Endothelial cell of umbilical vein (primary cell): ENCODE results near the gene TAS1R1. TPM values are rescaled to one million over a fixed set of nuclear protein-coding genes. Genes with fewer than 3 reads are reported as not detected.

Experiments used
- BruUV-seq: library from RNA; stranded (reverse); fragments of 400-500 nt; replicated peaks from 2 replicates; lab custom pipeline; 2021; lab: Mats Ljungman, UMichigan
- CTCF ChIA-PET: fragments of 300-600, 350-600 bp; sonication (Branson Sonifier 250); formaldehyde crosslinking; loops from one replicate; lab custom pipeline; 2021; ENCODE audit warnings: antibody characterized with exemption, inconsistent platforms; lab: Charles Lee
- POLR2A ChIA-PET: fragments of 300-600, 350-600 bp; sonication (Branson Sonifier 250); formaldehyde crosslinking; loops from one replicate; lab custom pipeline; 2021; ENCODE audit warnings: antibody characterized with exemption, inconsistent platforms; lab: Charles Lee
- DNase-seq: peaks from one replicate; pipeline ENCODE4 v3.0.0-alpha.2; 2011; ENCODE audit warnings: low read depth, low spot score
- FAIRE-seq: peaks from 2 replicates; lab custom pipeline; 2011; peaks lifted over from hg19 to GRCh38; lab: Jason Lieb, UNC
- H2AFZ ChIP-seq: 2 replicates; pipeline ENCODE4 v1.6.0; 2012; ENCODE audit warnings: low read depth, low read length, control low read depth, inconsistent platforms
- H3K27ac ChIP-seq: 2 replicates; pipeline ENCODE4 v1.5.1; 2011; ENCODE audit warnings: low read depth, mild to moderate bottlenecking, control low read depth, low read length, moderate library complexity; ENCODE audit not compliant: insufficient read depth
- H3K27me3 ChIP-seq, 2 experiments: 2 replicates each; pipeline versions ENCODE4 v1.6.0 to v1.6.1; 2011; ENCODE audit warnings: low read length in 2 of 2, mixed read lengths in 1 of 2; ENCODE audit not compliant: control insufficient read depth in 2 of 2, insufficient read depth in 2 of 2
- H3K36me3 ChIP-seq, 2 experiments: 2 replicates in 1 of 2; 3 replicates in 1 of 2; pipeline ENCODE4 v1.5.1; 2011; ENCODE audit warnings: low read length in 2 of 2, mild to moderate bottlenecking in 1 of 2, moderate library complexity in 1 of 2; ENCODE audit not compliant: control insufficient read depth in 2 of 2, insufficient read depth in 2 of 2; ENCODE audit errors: extremely low read depth in 1 of 2
- H3K4me1 ChIP-seq: 3 replicates; pipeline ENCODE4 v1.5.1; 2011; ENCODE audit warnings: mild to moderate bottlenecking, low read length; ENCODE audit not compliant: control insufficient read depth, insufficient read depth; ENCODE audit errors: extremely low read depth
- H3K4me2 ChIP-seq: 2 replicates; pipeline ENCODE4 v1.6.1; 2011; ENCODE audit warnings: low read length, control low read depth, mixed read lengths; ENCODE audit not compliant: insufficient read depth
- H3K4me3 ChIP-seq, 3 experiments: fragments of 200-600 bp in 1 of 3; sonication (generic), shearing (Covaris generic) in 1 of 3; replicated peaks in 1 of 3; 2 replicates each; pipeline ENCODE4 v1.5.1; 2011 to 2016; ENCODE audit warnings: control low read depth in 3 of 3, low read length in 3 of 3, mild to moderate bottlenecking in 2 of 3, inconsistent platforms in 1 of 3, low read depth in 1 of 3, moderate library complexity in 1 of 3; ENCODE audit not compliant: insufficient read depth in 1 of 3
- H3K79me2 ChIP-seq: 2 replicates; pipeline ENCODE4 v1.6.0; 2012; ENCODE audit warnings: low read length, inconsistent platforms; ENCODE audit not compliant: control insufficient read depth, insufficient read depth
- H3K9ac ChIP-seq: replicated peaks from 2 replicates; pipeline ENCODE3; 2011; ENCODE audit warnings: low read length, control low read depth; ENCODE audit not compliant: insufficient read depth; ENCODE audit errors: extremely low read depth
- H3K9me1 ChIP-seq: replicated peaks from 3 replicates; pipeline ENCODE4 v1.6.0; 2011; ENCODE audit warnings: mild to moderate bottlenecking, low read length; ENCODE audit not compliant: control insufficient read depth, insufficient read depth; ENCODE audit errors: extremely low read depth
- H3K9me3 ChIP-seq: replicated peaks from 2 replicates; pipeline ENCODE4 v1.5.1; 2012; ENCODE audit warnings: low read length, inconsistent platforms; ENCODE audit not compliant: control insufficient read depth, insufficient read depth
- H4K20me1 ChIP-seq: replicated peaks from 2 replicates; pipeline ENCODE3; 2011; ENCODE audit warnings: mild to moderate bottlenecking, low read length; ENCODE audit not compliant: control insufficient read depth, insufficient read depth; ENCODE audit errors: extremely low read depth
- EZH2 ChIP-seq: IDR thresholded peaks from 2 replicates; pipeline ENCODE4 v1.6.1; 2012; ENCODE audit warnings: borderline replicate concordance, low read depth, mild to moderate bottlenecking, moderate library complexity, low read length, inconsistent platforms; ENCODE audit not compliant: severe bottlenecking
- FOS ChIP-seq: IDR thresholded peaks from 2 replicates; pipeline ENCODE4 v1.6.1; 2011; ENCODE audit warnings: mild to moderate bottlenecking, low read length, moderate library complexity, borderline replicate concordance; ENCODE audit not compliant: insufficient read depth
- GATA2 ChIP-seq: IDR thresholded peaks from 2 replicates; pipeline ENCODE4 v1.7.0; 2011; ENCODE audit warnings: low read depth, mild to moderate bottlenecking, moderate library complexity, mixed read lengths, low read length; ENCODE audit not compliant: insufficient read length, insufficient read depth
- JUN ChIP-seq: IDR thresholded peaks from 2 replicates; pipeline ENCODE4 v1.6.1; 2011; ENCODE audit warnings: borderline replicate concordance, low read depth; ENCODE audit not compliant: insufficient read length, insufficient read depth
- MYC ChIP-seq: IDR thresholded peaks from one replicate; pipeline ENCODE4 v1.6.1; 2011; ENCODE audit warnings: mild to moderate bottlenecking, low read depth, low read length
- POLR2A ChIP-seq: IDR thresholded peaks from 2 replicates; pipeline ENCODE4 v1.6.1; 2012; ENCODE audit warnings: low read depth, mild to moderate bottlenecking, control low read depth, low read length
- POLR2AphosphoS5 ChIP-seq: IDR thresholded peaks from 2 replicates; pipeline ENCODE4 v1.6.1; 2012; ENCODE audit warnings: low read depth, mild to moderate bottlenecking, control low read depth, low read length, moderate library complexity; ENCODE audit not compliant: insufficient read depth
- dilution Hi-C: fragments of 300-500 bp; cut with MboI; formaldehyde crosslinking; loops from one replicate; pipeline ENCODE4 v1.15.0; 2019; ENCODE audit warnings: low sequenced_read_pairs; ENCODE audit not compliant: extremely low pct_ligation_motif_present
- intact Hi-C: fragments of 100-400 bp; cut with micrococcal nuclease; formaldehyde crosslinking; loops from one replicate; pipeline ENCODE4 v1.10.0; 2022
- polyA plus RNA-seq, 4 experiments: library from polyadenylated mRNA; depleted of rRNA in 3 of 4; stranded (reverse) in 3 of 4; unstranded in 1 of 4; fragments of >200 nt; gene quantifications; 2 replicates each; pipeline versions ENCODE4 v1.2.1 to v1.2.3, GENCODE V29; 2011 to 2012; ENCODE audit warnings: missing spikeins in 1 of 4
- total RNA-seq: library from RNA; stranded (reverse); gene quantifications from 2 replicates; pipeline ENCODE4 v1.2.3, GENCODE V29; 2021
- TF ChIP-seq, protein P1 (sequence below): IDR thresholded peaks from 2 replicates; pipeline ENCODE4 v1.6.1; 2011; ENCODE audit not compliant: insufficient read depth, insufficient read length
- TF ChIP-seq, protein P2 (sequence below), 2 donors: IDR thresholded peaks; 1 replicate in 1 of 2; 2 replicates in 1 of 2; pipeline ENCODE4 v1.5.1; 2011; ENCODE audit warnings: low read length in 2 of 2, mild to moderate bottlenecking in 2 of 2, moderate library complexity in 2 of 2, control low read depth in 1 of 2, inconsistent platforms in 1 of 2, low read depth in 1 of 2; ENCODE audit not compliant: insufficient read depth in 1 of 2; ENCODE audit errors: extremely low read depth in 1 of 2

The TAS1R1 gene
- total and polyA plus RNA-seq, 2 donors (not counting 3 experiments of a cell fraction or from before 2014, with no cell fraction given), result not detected

DNA sequence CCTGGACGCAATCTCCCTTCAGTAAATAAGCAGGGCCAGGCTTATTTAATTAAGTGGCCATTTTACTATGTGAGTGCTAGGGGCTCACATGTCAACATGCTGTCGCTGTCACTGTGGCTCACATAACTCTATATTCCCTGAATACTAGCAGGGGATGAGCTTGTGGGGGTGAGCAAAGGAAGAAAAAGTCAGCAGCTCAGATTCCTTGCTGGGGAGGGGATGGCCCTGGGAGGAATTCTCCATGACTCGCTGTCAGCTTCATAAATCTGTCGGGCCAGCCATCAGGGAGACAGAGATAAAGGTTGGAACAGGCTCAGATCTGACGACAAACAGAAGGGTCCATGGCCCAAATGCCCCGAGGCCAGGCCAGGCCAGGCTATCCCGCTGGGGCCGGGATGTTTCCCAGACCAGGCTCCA lies 37.7 kb upstream of the TAS1R1 start:
- BruUV-seq, result no TSS peak
- TF ChIP-seq, protein P1, sequence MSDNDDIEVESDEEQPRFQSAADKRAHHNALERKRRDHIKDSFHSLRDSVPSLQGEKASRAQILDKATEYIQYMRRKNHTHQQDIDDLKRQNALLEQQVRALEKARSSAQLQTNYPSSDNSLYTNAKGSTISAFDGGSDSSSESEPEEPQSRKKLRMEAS, result no peak
- TF ChIP-seq JUN, result no peak
- no peak for TF ChIP-seq FOS
- TF ChIP-seq MYC, result no peak
- TF ChIP-seq EZH2, result no peak
- TF ChIP-seq, protein P2, sequence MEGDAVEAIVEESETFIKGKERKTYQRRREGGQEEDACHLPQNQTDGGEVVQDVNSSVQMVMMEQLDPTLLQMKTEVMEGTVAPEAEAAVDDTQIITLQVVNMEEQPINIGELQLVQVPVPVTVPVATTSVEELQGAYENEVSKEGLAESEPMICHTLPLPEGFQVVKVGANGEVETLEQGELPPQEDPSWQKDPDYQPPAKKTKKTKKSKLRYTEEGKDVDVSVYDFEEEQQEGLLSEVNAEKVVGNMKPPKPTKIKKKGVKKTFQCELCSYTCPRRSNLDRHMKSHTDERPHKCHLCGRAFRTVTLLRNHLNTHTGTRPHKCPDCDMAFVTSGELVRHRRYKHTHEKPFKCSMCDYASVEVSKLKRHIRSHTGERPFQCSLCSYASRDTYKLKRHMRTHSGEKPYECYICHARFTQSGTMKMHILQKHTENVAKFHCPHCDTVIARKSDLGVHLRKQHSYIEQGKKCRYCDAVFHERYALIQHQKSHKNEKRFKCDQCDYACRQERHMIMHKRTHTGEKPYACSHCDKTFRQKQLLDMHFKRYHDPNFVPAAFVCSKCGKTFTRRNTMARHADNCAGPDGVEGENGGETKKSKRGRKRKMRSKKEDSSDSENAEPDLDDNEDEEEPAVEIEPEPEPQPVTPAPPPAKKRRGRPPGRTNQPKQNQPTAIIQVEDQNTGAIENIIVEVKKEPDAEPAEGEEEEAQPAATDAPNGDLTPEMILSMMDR (IDR thresholded peaks at IDR 0.05; ENCODE audit: extremely low read depth in 1 of 2, insufficient read depth in 1 of 2, low read depth in 1 of 2, low read length in 2 of 2), result no peak
- no peak for TF ChIP-seq GATA2
- no peak for TF ChIP-seq POLR2A
- no peak for TF ChIP-seq POLR2AphosphoS5
- intact Hi-C loops, result no loop called here
- H3K4me3 ChIP-seq, result no peak overlapping the region
- POLR2A ChIA-PET, result no interaction called here
- dilution Hi-C loops, result no loop called here
- FAIRE-seq (no peak), DNase-seq (no peak)
- H3K9ac ChIP-seq, result no peak overlapping the region
- H3K36me3 ChIP-seq, result no peaks in the 10 kb centered on the region
- H3K4me1 ChIP-seq, result no peaks in the 10 kb centered on the region
- no peaks in the 10 kb centered on the region for H4K20me1 ChIP-seq
- no peaks in the 10 kb centered on the region for H3K79me2 ChIP-seq
- no peak overlapping the region for H3K27ac ChIP-seq
- CTCF ChIA-PET, result no interaction called here
- no peaks in the 10 kb centered on the region for H3K27me3 ChIP-seq
- no peak overlapping the region for H3K4me2 ChIP-seq
- H2AFZ ChIP-seq, result no peak overlapping the region
- no peaks in the 10 kb centered on the region for H3K9me1 ChIP-seq
- H3K9me3 ChIP-seq, result no peaks in the 10 kb centered on the region
